ENCODE results near the gene HAGH.
A peak's percentile ranks its signal among the peaks of the same experiment; 100 is the strongest.

Gene HAGH

DNA sequence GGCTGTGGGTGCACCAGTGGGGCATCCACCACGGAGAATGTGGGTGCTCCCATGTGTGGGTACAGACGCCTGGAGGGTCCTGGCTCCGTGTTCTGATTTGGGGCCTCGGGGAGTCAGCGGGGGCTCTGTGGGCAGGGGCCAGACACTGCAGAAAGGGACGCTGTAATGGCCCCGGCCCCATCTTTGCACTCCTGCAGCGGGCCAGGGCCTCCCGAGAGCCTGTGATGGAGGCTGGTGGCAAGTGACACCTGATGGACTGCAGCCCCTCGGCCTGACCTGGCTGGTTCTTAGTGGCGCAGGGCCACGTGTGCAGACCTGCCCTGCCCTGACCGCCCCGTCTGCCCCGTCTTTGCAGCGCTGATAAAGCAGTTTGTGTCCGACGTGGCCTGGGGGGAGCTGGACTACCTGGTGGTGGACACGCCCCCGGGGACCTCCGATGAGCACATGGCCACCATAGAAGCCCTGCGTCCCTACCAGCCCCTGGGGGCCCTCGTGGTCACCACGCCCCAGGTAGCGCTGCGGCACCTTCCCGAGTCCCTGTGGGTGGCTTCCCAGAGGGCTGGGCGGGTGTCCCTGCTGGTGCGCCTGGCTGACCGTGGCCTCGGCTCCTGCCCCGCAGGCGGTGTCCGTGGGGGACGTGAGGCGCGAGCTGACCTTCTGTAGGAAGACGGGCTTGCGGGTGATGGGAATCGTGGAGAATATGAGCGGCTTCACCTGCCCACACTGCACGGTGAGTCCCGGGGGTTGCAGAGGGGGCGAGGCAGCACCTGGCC lies 39.1 kb downstream of the HAGH start:
- no peak overlapping the region for H3K4me3 ChIP-seq (ENCODE audit: low read depth, low read length)
- TF ChIP-seq, protein P1, sequence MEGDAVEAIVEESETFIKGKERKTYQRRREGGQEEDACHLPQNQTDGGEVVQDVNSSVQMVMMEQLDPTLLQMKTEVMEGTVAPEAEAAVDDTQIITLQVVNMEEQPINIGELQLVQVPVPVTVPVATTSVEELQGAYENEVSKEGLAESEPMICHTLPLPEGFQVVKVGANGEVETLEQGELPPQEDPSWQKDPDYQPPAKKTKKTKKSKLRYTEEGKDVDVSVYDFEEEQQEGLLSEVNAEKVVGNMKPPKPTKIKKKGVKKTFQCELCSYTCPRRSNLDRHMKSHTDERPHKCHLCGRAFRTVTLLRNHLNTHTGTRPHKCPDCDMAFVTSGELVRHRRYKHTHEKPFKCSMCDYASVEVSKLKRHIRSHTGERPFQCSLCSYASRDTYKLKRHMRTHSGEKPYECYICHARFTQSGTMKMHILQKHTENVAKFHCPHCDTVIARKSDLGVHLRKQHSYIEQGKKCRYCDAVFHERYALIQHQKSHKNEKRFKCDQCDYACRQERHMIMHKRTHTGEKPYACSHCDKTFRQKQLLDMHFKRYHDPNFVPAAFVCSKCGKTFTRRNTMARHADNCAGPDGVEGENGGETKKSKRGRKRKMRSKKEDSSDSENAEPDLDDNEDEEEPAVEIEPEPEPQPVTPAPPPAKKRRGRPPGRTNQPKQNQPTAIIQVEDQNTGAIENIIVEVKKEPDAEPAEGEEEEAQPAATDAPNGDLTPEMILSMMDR (conservative IDR thresholded peaks at IDR 0.05; ENCODE audit: low read depth, low read length): no peak
- DNase-seq (ENCODE audit: low read depth): no peak

DNA sequence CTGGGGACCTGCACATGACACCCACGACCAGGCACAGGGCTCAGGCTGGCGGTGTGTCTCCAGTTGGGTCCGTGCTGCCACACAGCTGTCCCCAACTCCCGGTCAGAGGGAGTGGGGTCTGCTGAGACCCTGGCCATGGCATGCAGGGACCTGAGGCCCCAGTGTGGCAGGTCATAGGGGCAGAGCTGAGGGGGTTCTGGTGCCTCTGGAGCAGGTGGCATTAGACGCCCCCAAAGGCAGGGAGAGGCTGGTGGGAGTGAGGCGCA lies 39.6 kb downstream of the HAGH start:
- H3K4me3 ChIP-seq (ENCODE audit: low read depth, low read length): no peak overlapping the region
- no peak for DNase-seq (ENCODE audit: low read depth)
- TF ChIP-seq, protein P1 (conservative IDR thresholded peaks at IDR 0.05; ENCODE audit: low read depth, low read length): no peak

DNA sequence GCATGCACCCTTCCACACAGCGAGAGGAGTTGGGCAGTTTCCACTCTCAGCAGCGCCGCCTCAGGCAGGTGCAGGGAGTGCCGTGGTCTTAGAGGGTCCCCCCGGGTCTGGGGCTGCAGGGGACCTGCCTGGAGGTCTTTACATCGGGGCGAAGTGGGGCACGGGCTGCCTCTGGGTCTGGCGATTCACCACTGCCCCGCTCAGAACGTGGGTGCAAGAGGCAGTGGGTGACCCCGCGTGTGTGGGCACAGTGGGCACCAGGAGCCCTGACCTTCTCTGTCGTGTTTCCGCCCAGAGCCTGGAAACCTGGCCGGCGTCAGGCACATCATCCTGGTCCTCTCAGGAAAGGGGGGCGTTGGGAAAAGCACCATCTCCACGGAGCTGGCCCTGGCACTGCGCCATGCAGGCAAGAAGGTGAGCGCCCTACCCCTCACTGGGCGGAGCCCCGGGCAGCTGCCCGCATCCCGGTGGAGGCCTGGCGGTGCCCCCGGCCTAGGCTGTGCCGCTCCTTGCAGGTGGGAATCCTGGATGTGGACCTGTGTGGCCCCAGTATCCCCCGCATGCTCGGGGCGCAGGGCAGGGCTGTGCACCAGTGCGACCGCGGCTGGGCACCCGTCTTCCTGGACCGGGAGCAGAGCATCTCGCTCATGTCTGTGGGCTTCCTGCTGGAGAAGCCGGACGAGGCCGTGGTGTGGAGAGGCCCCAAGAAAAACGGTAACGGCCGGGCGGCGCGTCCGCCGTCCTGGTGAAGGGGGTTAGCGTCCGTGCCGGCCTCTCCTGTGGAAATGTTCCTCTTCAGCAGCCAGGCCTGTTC lies 40.2 kb downstream of the HAGH start:
- DNase-seq (ENCODE audit: low read depth): no peak
- TF ChIP-seq, protein P1 (conservative IDR thresholded peaks at IDR 0.05; ENCODE audit: low read depth, low read length): peak; percentile 10
- H3K4me3 ChIP-seq (ENCODE audit: low read depth, low read length): no peak overlapping the region

DNA sequence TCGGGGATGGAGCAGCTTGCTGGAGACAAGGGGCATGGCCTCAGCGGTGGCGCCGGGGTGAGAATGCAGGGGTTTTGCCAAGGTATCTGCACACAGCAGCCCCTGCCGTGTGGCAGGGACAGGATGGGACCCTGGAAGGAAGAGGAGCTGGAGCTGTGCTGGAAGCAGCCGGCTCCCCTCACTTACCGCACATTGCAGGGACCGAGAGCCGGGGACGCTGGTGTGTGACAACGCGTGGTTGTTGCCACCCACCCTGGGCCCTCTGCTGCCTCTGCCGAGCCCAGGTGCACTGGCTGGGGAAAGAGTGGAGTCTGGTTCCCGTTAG lies 40.8 kb downstream of the HAGH start:
- DNase-seq (ENCODE audit: low read depth): no peak
- TF ChIP-seq, protein P1 (conservative IDR thresholded peaks at IDR 0.05; ENCODE audit: low read depth, low read length): no peak
- H3K4me3 ChIP-seq (ENCODE audit: low read depth, low read length): no peak overlapping the region

DNA sequence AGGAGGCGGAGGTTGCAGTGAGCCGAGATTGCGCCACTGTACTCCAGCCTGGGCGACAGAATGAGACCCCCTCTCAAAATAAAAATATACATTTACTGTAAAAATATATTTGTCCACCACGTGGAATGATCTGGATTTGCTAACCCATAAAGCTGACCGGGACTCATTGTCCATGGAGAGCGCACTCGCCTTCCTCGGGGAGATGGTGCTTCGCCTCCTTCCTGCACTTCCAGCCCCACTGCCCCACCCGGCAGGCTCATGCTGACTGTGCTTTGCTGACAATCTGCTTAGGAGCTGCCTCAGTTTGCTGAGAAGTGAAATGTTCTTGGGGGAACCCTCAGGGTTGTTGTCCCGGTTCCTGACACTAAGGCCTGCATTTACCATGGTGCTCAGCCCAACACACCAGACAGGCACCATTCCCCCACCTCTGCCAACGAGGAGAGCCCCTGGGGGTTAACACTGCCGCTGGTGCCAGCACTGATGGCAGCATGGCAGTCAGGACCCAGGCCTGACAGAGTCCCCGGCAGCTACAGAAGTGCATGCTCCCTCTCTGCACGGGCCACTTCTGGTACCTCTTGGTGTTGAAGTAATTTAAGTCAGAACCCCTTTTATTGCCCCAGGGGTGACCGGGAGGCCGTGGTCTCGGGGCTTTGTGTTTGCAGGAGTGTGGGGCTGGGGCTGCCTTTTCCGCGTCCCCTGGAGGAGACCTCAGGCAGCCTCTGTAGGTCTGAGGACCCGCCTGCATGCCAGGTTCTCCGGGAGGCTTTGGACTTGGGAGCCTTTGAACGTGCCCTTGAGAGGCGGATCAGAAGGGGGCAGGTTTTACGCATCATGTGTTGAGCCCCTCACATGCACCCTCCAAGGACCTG lies 41.4 kb downstream of the HAGH start:
- no peak for DNase-seq (ENCODE audit: low read depth)
- TF ChIP-seq, protein P1 (conservative IDR thresholded peaks at IDR 0.05; ENCODE audit: low read depth, low read length): no peak
- no peak overlapping the region for H3K4me3 ChIP-seq (ENCODE audit: low read depth, low read length)

DNA sequence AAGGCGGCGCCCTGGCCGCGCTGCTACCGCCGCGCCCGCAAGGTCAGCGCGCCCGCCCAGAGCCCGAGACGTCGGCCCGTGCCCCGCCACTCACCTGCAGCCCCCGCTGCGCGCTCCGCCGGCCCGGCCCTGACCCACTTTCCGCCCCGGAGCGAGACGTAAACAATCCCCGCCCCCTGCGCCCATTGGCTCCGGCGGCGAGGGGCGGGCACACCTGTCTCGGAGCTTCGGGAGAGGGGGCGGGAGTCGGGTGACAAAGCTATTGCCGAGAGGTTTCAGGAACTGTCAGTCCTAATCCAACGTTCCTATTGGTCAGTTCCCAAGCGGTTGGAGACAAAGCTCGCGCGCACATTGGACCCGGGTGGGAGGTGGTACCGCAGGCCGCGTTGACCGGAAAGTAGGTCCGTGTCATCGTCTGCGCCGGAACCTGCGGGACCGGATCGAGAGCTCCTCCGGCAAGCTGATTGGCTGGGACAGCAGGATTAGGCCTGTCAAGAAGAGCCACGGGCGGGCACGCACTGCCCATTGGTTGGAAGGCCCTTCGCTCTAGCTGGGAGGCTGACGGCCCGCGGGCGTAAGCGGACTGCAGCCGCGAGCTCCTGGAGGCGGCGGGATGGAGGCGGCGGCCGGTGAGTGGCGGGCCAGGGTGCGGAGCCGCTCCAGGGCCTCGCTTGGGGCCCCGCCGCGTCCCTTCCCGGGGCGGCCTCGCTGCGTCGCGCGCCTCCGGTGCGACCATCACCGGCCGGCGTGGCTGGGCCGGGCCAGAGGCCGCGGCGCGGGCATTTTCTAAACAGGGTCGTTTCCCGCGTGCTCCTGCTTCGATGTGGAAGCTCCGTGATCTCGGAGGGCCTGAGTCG lies 44.0 kb downstream of the HAGH start, which contains the start of the genes NUBP2 and SPSB3:
NUBP2 (plus strand) TSS at position 553 of the 857 bp plus-strand sequence; CDS start at position 614, 61 bp downstream.
SPSB3 (minus strand) TSS at position 164 of the 857 bp plus-strand sequence. CDS start 1,088 bp downstream, outside the sequence.
- TF ChIP-seq, protein P1 (conservative IDR thresholded peaks at IDR 0.05; ENCODE audit: low read depth, low read length): no peak
- H3K4me3 ChIP-seq (ENCODE audit: low read depth, low read length): peak within 1 kb of the TSS; percentile 76
- DNase-seq (ENCODE audit: low read depth): peak; percentile 100

Measured in choroid plexus epithelial cell (primary cell).